Erythroblast (primary cell): Measurements from ENCODE around the gene COMP.

ENCODE experiments used
- GATA1 ChIP-seq: IDR thresholded peaks from 2 replicates; pipeline ENCODE4 v1.6.1; 2011; ENCODE audit warnings: low read depth, mild to moderate bottlenecking, control low read depth, low read length, moderate library complexity
- POLR2A ChIP-seq: IDR thresholded peaks from 2 replicates; pipeline ENCODE4 v1.6.1; 2011; ENCODE audit warnings: mild to moderate bottlenecking, low read length

GRCh38 chr19:18765224-18765623 is 25.9 kb downstream of the COMP start:
- TF ChIP-seq POLR2A, result no peak
- TF ChIP-seq GATA1, result no peak
